D721Med (cell line): ENCODE data around the gene SERGEF.

Experiments used
- DNase-seq: peaks from one replicate; pipeline ENCODE4 v3.0.0; 2011; ENCODE audit warnings: low spot score; ENCODE audit not compliant: insufficient read length
- FAIRE-seq: peaks from 2 replicates; lab custom pipeline; 2011; peaks lifted over from hg19 to GRCh38; lab: Jason Lieb, UNC
- TF ChIP-seq, protein P1 (sequence below): IDR thresholded peaks from 2 replicates; pipeline ENCODE4 v1.5.1; 2012; ENCODE audit warnings: mild to moderate bottlenecking, control low read depth; ENCODE audit not compliant: insufficient read depth; ENCODE audit errors: missing control alignments

Gene SERGEF

DNA sequence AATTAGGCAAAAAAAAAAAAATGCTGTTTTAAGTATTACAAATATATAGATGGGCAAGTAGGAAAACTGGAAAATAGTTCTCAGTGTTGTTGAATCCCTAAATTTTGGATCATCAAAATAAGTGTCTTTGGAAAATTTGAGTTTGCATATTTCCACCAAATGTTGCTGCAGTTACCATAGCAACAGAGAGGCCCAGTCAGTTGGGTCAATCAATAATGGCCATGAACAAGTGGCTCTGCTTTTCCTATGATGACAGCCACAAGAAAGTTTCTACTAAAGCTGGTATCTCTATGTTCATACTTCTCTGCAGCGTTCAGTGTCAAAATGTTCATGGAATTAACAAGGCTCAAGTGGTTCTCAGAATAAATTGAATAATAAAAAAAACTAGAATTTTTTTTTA lies 79.1 kb downstream of the SERGEF start:
- DNase-seq (no peak), FAIRE-seq (no peak)
- TF ChIP-seq, protein P1, sequence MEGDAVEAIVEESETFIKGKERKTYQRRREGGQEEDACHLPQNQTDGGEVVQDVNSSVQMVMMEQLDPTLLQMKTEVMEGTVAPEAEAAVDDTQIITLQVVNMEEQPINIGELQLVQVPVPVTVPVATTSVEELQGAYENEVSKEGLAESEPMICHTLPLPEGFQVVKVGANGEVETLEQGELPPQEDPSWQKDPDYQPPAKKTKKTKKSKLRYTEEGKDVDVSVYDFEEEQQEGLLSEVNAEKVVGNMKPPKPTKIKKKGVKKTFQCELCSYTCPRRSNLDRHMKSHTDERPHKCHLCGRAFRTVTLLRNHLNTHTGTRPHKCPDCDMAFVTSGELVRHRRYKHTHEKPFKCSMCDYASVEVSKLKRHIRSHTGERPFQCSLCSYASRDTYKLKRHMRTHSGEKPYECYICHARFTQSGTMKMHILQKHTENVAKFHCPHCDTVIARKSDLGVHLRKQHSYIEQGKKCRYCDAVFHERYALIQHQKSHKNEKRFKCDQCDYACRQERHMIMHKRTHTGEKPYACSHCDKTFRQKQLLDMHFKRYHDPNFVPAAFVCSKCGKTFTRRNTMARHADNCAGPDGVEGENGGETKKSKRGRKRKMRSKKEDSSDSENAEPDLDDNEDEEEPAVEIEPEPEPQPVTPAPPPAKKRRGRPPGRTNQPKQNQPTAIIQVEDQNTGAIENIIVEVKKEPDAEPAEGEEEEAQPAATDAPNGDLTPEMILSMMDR, result no peak

DNA sequence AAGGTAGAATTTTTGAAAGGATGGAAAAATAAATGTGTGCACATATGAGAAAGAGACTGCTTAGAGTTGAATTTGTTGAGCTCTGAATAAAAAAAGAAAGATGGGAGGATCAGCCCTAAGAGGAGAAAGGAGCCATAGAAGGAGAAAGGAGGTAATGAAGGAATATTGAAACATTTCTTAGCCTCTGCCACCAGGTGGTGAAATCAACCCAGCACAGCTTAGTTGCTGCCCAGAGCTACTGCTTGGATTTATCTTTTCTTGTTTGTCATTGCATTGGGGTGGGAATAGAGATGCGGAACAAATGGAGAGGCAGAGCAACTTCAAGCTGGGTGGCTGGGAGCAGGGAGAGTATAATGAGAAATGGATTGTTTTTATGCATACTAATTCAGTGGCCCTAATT lies 80.4 kb downstream of the SERGEF start:
- TF ChIP-seq, protein P1, result no peak
- FAIRE-seq (no peak), DNase-seq (no peak)

- DNase-seq, result no peak
- TF ChIP-seq, protein P1, result no peak
- no peak for FAIRE-seq
These were observed 81.3 kb downstream of the SERGEF start for GRCh38 chr11:17931595-17931994.

DNA sequence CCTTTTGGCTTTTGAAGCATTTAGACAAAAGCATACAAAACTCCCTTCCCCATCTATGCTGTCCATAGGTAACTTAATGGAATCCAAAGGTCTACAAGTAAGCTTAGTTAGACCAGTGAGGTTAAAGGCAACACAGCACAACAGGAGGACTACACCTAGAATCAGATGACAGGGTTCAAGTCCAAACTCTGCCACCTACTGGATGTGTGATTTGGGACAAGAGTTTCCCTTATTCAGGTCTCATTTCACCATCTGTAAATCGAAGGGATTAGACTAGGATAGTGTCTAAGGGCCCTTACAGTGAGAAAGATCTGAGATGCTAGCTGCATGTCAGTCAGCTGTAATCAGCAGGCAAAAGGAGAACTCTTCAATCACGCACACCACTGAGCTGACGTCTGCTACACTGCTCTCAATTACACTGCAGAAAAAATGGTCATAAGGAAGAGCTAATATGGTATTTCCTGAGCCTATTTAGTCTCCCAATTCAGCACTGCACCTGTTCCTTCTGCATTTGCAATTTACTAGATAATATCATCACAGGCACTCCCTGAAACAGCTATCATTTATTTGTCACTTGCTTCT lies 82.2 kb downstream of the SERGEF start:
- FAIRE-seq (no peak), DNase-seq (no peak)
- TF ChIP-seq, protein P1, result no peak

DNA sequence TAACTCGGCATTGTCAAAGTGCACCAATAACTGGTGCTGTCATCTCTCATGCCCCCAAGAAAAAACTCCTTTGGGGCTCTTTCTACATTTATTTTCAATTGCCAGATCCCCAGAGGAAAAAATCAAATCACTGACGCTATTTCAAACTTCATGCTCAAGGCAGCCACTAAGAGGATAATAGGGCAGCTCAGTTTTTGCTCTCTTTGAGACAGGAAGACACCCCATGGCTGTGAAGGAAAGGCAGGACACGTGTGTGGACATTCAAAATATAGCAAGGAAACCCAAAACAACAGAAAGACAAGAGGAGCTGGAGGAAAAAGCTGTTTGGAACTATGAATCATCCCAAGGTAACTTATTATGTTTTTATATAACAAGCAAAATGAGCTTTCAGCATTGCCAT lies 83.7 kb downstream of the SERGEF start:
- TF ChIP-seq, protein P1, result no peak
- DNase-seq (no peak), FAIRE-seq (no peak)

DNA sequence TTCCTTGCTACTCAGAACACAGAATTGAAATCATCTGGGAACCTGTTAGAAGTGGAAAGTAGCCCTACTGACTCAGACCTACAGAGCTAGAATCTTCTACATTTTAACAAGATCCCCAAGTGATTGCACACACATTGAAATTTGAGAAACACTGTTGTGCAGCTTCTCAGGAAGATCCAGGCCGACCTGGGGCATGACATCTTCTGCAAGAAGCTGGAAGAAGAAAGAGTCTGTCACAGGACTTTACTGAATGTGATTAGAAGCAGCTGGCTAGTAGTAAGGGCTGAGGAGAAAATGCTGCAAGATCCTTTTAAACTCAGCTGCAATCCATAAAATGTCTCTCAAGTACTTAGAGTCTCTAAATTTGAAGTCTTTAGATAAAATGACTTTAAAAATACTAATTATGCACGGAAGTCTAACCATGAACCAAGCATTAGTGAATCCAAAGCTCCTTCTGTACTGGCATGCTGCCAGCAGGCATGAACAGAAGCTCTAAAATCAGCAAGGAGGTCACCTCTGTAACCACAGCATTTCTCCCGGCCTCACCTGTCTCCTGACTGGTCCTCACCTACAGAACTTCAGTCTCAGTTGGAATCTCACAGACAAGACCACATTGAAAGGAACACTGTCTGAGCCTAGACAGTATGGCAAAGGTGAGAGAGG lies 85.0 kb downstream of the SERGEF start:
- DNase-seq, result no peak

More for the DNA sequence above, 85.0 kb downstream of the SERGEF start:
- TF ChIP-seq, protein P1, result no peak
- FAIRE-seq, result no peak
